Measurements from ENCODE around the gene CNNM2.

DNA sequence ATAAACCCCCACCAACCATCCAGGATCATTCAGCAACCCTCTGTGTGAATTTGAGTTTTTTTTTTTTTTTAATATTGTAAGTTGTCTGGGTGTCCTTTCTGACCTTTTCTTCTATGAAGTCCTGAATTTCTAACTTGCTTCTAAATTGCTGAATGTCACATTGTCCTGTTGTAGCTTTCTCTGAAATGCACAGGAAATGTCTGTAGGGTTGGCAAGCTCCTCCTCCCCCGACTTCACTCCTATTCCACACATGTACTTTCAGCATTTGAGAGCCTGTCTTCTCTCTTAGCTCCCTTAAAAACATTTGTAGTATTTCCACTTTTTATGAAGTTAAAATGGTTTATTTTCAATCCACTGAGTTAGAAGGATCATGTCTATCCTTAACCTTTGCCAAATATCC, 3.3 kb upstream of the CNNM2 start:
- TF ChIP-seq EZH2 (IDR thresholded peaks at IDR 0.05; ENCODE audit: insufficient read depth, poor library complexity, severe bottlenecking): no peak
- TF ChIP-seq EZH2phosphoT487 (IDR thresholded peaks at IDR 0.05; ENCODE audit: insufficient read depth, low read depth): no peak
